DMS 273 treated with DMSO at 0.1 percent for 48 hours (cell line): Measurements from ENCODE around the gene WDR44.
A peak's percentile ranks its signal among the peaks of the same experiment; 100 is the strongest.
"Not testable (repeated sequence)": the region's sequence is repeated elsewhere in the genome, so short reads cannot be mapped to it uniquely, and the experiment has no call there.

Experiments used
- DNase-seq: peaks from one replicate; lab custom pipeline; 2025; lab: John Stamatoyannopoulos, UW

The WDR44 gene

GRCh38 chrX:118345464-118346257 is at the start of gene WDR44:
Gene WDR44, plus strand, starts transcription at chrX:118346106. Its CDS starts 398 bp downstream, at chrX:118346504.
- DNase-seq = peak; percentile 92

GRCh38 chrX:118305827-118306226 is 40.1 kb upstream of the WDR44 start:
- DNase-seq = not testable (repeated sequence)

GRCh38 chrX:118315529-118315928 is 30.4 kb upstream of the WDR44 start:
- no peak for DNase-seq

GRCh38 chrX:118324588-118324987 is 21.3 kb upstream of the WDR44 start:
- DNase-seq = no peak

GRCh38 chrX:118325453-118325852 is 20.5 kb upstream of the WDR44 start:
- no peak for DNase-seq

- no peak for DNase-seq
These were observed 16.7 kb upstream of the WDR44 start for GRCh38 chrX:118329175-118329574.

- DNase-seq = no peak
These were observed 8.2 kb upstream of the WDR44 start for GRCh38 chrX:118337687-118338086.

GRCh38 chrX:118338930-118339329 is 7.0 kb upstream of the WDR44 start:
- DNase-seq = no peak

- DNase-seq = no peak
These were observed 852 bp upstream of the WDR44 start for GRCh38 chrX:118345045-118345463.

GRCh38 chrX:118346258-118347094 is 570 bp downstream of the WDR44 start:
- no peak for DNase-seq

GRCh38 chrX:118347131-118347530 is 1.2 kb downstream of the WDR44 start:
- no peak for DNase-seq

GRCh38 chrX:118347736-118348135 is 1.8 kb downstream of the WDR44 start:
- DNase-seq = no peak

- no peak for DNase-seq
These were observed 2.4 kb downstream of the WDR44 start for GRCh38 chrX:118348186-118348810.

- DNase-seq = no peak
These were observed 3.3 kb downstream of the WDR44 start for GRCh38 chrX:118349188-118349587.

GRCh38 chrX:118350221-118350620 is 4.3 kb downstream of the WDR44 start:
- DNase-seq = no peak

GRCh38 chrX:118350706-118351105 is 4.8 kb downstream of the WDR44 start:
- DNase-seq = no peak

GRCh38 chrX:118352566-118352965 is 6.7 kb downstream of the WDR44 start:
- no peak for DNase-seq

GRCh38 chrX:118353081-118353850 is 7.4 kb downstream of the WDR44 start:
- no peak for DNase-seq

GRCh38 chrX:118355225-118355920 is 9.5 kb downstream of the WDR44 start:
- DNase-seq = no peak

- no peak for DNase-seq
These were observed 10.3 kb downstream of the WDR44 start for GRCh38 chrX:118356154-118356701.
